ENCODE results near the gene CCDC172. TPM values are rescaled to one million over a fixed set of nuclear protein-coding genes. Genes with fewer than 3 reads are reported as not detected.

CCDC172 gene, protein sequence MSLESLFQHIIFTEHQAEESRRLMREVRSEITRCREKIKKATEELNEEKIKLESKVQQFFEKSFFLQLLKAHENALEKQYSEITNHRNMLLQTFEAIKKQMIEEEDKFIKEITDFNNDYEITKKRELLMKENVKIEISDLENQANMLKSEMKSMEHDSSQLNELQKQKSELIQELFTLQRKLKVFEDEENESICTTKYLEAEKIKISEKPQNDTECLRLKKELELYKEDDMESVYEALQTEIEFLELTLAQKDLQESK
- total RNA-seq: not detected in 2 replicates

- Histone ChIP-seq H3K27me3 (ENCODE audit: control insufficient read depth, insufficient read depth, low read length) (no peaks in the 10 kb centered on the region), H3K36me3 (ENCODE audit: control insufficient read depth, insufficient read depth, low read length) (no peaks in the 10 kb centered on the region), H3K4me3 (ENCODE audit: low read depth, low read length) (no peak within 1 kb of the TSS)
- no peak for DNase-seq (ENCODE audit: low read depth)
- TF ChIP-seq, protein P1, sequence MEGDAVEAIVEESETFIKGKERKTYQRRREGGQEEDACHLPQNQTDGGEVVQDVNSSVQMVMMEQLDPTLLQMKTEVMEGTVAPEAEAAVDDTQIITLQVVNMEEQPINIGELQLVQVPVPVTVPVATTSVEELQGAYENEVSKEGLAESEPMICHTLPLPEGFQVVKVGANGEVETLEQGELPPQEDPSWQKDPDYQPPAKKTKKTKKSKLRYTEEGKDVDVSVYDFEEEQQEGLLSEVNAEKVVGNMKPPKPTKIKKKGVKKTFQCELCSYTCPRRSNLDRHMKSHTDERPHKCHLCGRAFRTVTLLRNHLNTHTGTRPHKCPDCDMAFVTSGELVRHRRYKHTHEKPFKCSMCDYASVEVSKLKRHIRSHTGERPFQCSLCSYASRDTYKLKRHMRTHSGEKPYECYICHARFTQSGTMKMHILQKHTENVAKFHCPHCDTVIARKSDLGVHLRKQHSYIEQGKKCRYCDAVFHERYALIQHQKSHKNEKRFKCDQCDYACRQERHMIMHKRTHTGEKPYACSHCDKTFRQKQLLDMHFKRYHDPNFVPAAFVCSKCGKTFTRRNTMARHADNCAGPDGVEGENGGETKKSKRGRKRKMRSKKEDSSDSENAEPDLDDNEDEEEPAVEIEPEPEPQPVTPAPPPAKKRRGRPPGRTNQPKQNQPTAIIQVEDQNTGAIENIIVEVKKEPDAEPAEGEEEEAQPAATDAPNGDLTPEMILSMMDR (IDR thresholded peaks at IDR 0.05; ENCODE audit: insufficient read depth, low read length, severe bottlenecking): no peak
- FAIRE-seq: no peak
Observed at GRCh38 chr10:116324227-116324950, at the start of gene CCDC172. Gene CCDC172 (plus strand): TSS chr10:116324448. CDS start chr10:116325012, 564 bp downstream.

GRCh38 chr10:116276981-116277380, 47.3 kb upstream of the CCDC172 start:
- no peak overlapping the region for H3K4me3 ChIP-seq (ENCODE audit: low read depth, low read length)
- DNase-seq (ENCODE audit: low read depth): no peak
- no peaks in the 10 kb centered on the region for H3K36me3 ChIP-seq (ENCODE audit: control insufficient read depth, insufficient read depth, low read length)
- no peak for FAIRE-seq
- TF ChIP-seq, protein P1 (IDR thresholded peaks at IDR 0.05; ENCODE audit: insufficient read depth, low read length, severe bottlenecking): no peak
- H3K27me3 ChIP-seq (ENCODE audit: control insufficient read depth, insufficient read depth, low read length): peaks cover 21% of the 10 kb centered on the region

DNA sequence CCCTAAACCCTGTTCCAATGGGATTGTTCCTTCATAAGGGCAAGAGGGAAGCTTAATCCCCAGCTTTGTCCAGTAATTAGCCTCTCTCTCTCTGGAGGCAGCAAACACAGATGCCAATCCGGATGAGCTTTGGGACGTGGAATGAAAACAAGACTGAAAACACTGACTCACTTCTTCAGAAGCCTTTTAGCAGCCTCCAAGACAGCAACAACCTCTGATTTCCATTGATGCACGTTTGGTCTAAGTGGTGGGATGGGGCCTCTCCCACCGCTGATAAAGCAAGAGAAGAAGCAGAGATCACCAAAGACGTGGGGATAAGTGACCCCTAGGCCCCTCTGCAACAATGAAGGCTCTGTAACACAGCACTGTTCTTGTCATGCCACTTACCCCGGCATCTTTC, 45.4 kb upstream of the CCDC172 start:
- Histone ChIP-seq H3K36me3 (ENCODE audit: control insufficient read depth, insufficient read depth, low read length) (no peaks in the 10 kb centered on the region), H3K27me3 (ENCODE audit: control insufficient read depth, insufficient read depth, low read length) (peaks cover 6% of the 10 kb centered on the region), H3K4me3 (ENCODE audit: low read depth, low read length) (no peak overlapping the region)
- no peak for DNase-seq (ENCODE audit: low read depth)
- FAIRE-seq: peak; percentile 68
- TF ChIP-seq, protein P1 (IDR thresholded peaks at IDR 0.05; ENCODE audit: insufficient read depth, low read length, severe bottlenecking): no peak

DNA sequence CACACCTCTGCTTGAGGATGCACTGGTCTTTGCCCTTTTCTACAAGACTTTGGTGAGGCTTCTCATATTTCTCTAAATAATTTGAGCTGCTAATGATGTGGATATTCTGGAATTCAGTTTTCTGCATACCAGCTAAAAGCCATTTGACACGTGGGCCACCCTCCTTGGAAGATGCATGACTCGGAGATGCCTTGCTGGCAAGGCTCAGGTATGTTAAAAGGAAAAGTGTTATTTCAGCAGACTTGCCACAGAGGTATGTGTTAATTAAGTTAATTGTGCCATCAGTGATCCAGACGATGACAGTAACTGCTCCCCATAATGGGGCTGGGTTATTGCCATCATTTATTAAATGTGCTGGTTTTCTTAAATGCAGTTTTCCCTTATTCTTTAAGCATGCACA, 42.5 kb upstream of the CCDC172 start:
- Histone ChIP-seq H3K4me3 (ENCODE audit: low read depth, low read length) (no peak overlapping the region), H3K27me3 (ENCODE audit: control insufficient read depth, insufficient read depth, low read length) (no peaks in the 10 kb centered on the region), H3K36me3 (ENCODE audit: control insufficient read depth, insufficient read depth, low read length) (no peaks in the 10 kb centered on the region)
- TF ChIP-seq, protein P1 (IDR thresholded peaks at IDR 0.05; ENCODE audit: insufficient read depth, low read length, severe bottlenecking): no peak
- no peak for DNase-seq (ENCODE audit: low read depth)
- FAIRE-seq: no peak

- Histone ChIP-seq H3K4me3 (ENCODE audit: low read depth, low read length) (no peak overlapping the region), H3K27me3 (ENCODE audit: control insufficient read depth, insufficient read depth, low read length) (no peaks in the 10 kb centered on the region), H3K36me3 (ENCODE audit: control insufficient read depth, insufficient read depth, low read length) (no peaks in the 10 kb centered on the region)
- FAIRE-seq: no peak
- TF ChIP-seq, protein P1 (IDR thresholded peaks at IDR 0.05; ENCODE audit: insufficient read depth, low read length, severe bottlenecking): no peak
- DNase-seq (ENCODE audit: low read depth): no peak
Observed at GRCh38 chr10:116286626-116287200, 37.5 kb upstream of the CCDC172 start.
